Measurements from ENCODE around the gene TRIM52.

TRIM52 gene

GRCh38 chr5:181207960-181208253 lies 53.0 kb downstream of the TRIM52 start:
- no peaks in the 10 kb centered on the region for H3K79me2 ChIP-seq (ENCODE audit: low read length)
- H3K27ac ChIP-seq (ENCODE audit: low read length), result 0 out of 2 replicates have a peak overlapping the region, but pooled peaks have one; percentile 2
- H3K4me1 ChIP-seq (ENCODE audit: low read length), result peaks cover 11% of the 10 kb centered on the region
- no peaks in the 10 kb centered on the region for H3K9me3 ChIP-seq (ENCODE audit: insufficient read depth, low read length)
- TF ChIP-seq EZH2phosphoT487 (IDR thresholded peaks at IDR 0.05; ENCODE audit: low read depth) (no peak), CTCF (IDR thresholded peaks at IDR 0.05; ENCODE audit: low read depth, low read length) (no peak)
- no peak overlapping the region for H2AFZ ChIP-seq (ENCODE audit: low read depth, low read length)
- no peaks in the 10 kb centered on the region for H3K27me3 ChIP-seq (ENCODE audit: low read depth, low read length)
- H3K4me2 ChIP-seq (ENCODE audit: low read length), result peak overlapping the region; percentile 76
- H4K20me1 ChIP-seq (ENCODE audit: insufficient read depth, low read length), result no peaks in the 10 kb centered on the region; the same call in 1 of the 2 replicates
- no peak overlapping the region for H3K9ac ChIP-seq (ENCODE audit: low read length)
- H3K4me3 ChIP-seq (ENCODE audit: low read length), result peak overlapping the region; percentile 84
- H3K36me3 ChIP-seq (replicated peaks; ENCODE audit: low read depth, low read length), result no peaks in the 10 kb centered on the region

GRCh38 chr5:181207214-181207959 lies 53.6 kb downstream of the TRIM52 start:
- H3K9me3 ChIP-seq (ENCODE audit: insufficient read depth, low read length), result no peaks in the 10 kb centered on the region
- no peaks in the 10 kb centered on the region for H3K79me2 ChIP-seq (ENCODE audit: low read length)
- peak overlapping the region; percentile 91 for H2AFZ ChIP-seq (ENCODE audit: low read depth, low read length)
- peak overlapping the region; percentile 75 for H3K27ac ChIP-seq (ENCODE audit: low read length)
- H4K20me1 ChIP-seq (ENCODE audit: insufficient read depth, low read length), result no peaks in the 10 kb centered on the region; the same call in 1 of the 2 replicates
- no peaks in the 10 kb centered on the region for H3K27me3 ChIP-seq (ENCODE audit: low read depth, low read length)
- peak overlapping the region; percentile 84 for H3K4me3 ChIP-seq (ENCODE audit: low read length)
- no peaks in the 10 kb centered on the region for H3K36me3 ChIP-seq (replicated peaks; ENCODE audit: low read depth, low read length)
- H3K4me1 ChIP-seq (ENCODE audit: low read length), result peaks cover 11% of the 10 kb centered on the region
- H3K9ac ChIP-seq (ENCODE audit: low read length), result peak overlapping the region; percentile 79
- TF ChIP-seq CTCF (IDR thresholded peaks at IDR 0.05; ENCODE audit: low read depth, low read length), result no peak
- no peak for TF ChIP-seq EZH2phosphoT487 (IDR thresholded peaks at IDR 0.05; ENCODE audit: low read depth)
- H3K4me2 ChIP-seq (ENCODE audit: low read length), result peak overlapping the region; percentile 76

- Histone ChIP-seq H3K27me3 (ENCODE audit: low read depth, low read length) (no peaks in the 10 kb centered on the region), H3K9ac (ENCODE audit: low read length) (peak overlapping the region; percentile 50), H3K4me2 (ENCODE audit: low read length) (peak overlapping the region; percentile 79), H3K4me3 (ENCODE audit: low read length) (peak overlapping the region; percentile 84), H3K4me1 (ENCODE audit: low read length) (peaks cover 11% of the 10 kb centered on the region), H2AFZ (ENCODE audit: low read depth, low read length) (peak overlapping the region; percentile 53), H4K20me1 (ENCODE audit: insufficient read depth, low read length) (no peaks in the 10 kb centered on the region; the same call in 1 of the 2 replicates), H3K9me3 (ENCODE audit: insufficient read depth, low read length) (no peaks in the 10 kb centered on the region), H3K79me2 (ENCODE audit: low read length) (no peaks in the 10 kb centered on the region), H3K27ac (ENCODE audit: low read length) (no peak overlapping the region), H3K36me3 (replicated peaks; ENCODE audit: low read depth, low read length) (no peaks in the 10 kb centered on the region)
- TF ChIP-seq EZH2phosphoT487 (IDR thresholded peaks at IDR 0.05; ENCODE audit: low read depth) (no peak), CTCF (IDR thresholded peaks at IDR 0.05; ENCODE audit: low read depth, low read length) (no peak)
Measured at GRCh38 chr5:181205761-181206649, 54.9 kb downstream of the TRIM52 start.
